DMS114 treated with DMSO at 0.1 percent for 48 hours (cell line): ENCODE data around the gene PLCB3.

Source experiments
- DNase-seq: peaks from one replicate; lab custom pipeline; 2025; ENCODE audit not compliant: unreplicated experiment; lab: John Stamatoyannopoulos, UW

PLCB3 gene

GRCh38 chr11:64251016-64251752 is at the start of gene PLCB3:
TSS of gene PLCB3 (plus strand) at chr11:64251530. CDS start at chr11:64251650, 120 bp downstream.
- DNase-seq = peak; percentile 39

GRCh38 chr11:64201543-64201942 is 49.8 kb upstream of the PLCB3 start:
- DNase-seq = no peak

DNA sequence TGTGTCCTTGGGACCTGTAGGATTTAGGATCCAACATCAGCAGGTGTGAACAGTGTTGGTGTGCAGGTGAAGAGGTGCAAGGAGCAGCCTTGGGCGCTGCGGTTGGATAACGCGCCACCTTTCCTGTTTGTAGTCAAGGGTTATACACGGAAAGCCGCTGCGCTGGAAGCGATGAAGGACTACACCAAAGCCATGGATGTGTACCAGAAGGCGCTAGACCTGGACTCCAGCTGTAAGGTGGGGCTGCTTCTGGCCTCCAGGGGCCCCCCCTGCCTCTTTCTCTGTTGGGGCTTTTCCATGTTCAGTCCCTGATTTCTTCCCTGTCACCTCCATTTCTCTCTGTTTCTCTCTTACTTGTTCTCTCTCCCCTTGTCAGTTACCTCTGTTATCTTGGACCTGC is 48.3 kb upstream of the PLCB3 start:
- no peak for DNase-seq

DNA sequence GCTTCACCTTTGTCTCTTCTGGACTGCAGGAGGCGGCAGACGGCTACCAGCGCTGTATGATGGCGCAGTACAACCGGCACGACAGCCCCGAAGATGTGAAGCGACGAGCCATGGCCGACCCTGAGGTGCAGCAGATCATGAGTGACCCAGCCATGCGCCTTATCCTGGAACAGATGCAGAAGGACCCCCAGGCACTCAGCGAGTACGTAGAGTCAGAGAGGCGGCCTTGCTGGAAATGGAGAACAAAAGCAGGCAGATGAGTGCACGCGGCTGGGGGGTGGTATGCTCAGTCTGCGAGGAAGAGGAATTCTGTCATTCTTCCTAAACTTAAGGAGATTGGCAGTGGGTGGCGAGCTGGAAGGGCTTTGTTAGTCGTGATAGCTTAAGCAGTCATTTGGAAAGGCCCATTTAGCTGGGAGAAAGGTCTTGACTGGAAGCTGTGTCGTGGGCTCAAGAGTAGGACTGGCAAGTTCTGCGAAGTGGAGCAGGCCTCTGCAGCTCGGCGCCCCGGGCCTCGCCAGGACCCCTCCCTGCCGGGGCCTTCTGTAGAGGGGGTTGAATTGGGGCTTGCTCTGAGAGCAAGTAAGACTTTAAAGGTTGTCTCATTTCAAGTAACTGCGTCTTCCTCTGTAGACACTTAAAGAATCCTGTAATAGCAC is 47.8 kb upstream of the PLCB3 start:
- DNase-seq = no peak

DNA sequence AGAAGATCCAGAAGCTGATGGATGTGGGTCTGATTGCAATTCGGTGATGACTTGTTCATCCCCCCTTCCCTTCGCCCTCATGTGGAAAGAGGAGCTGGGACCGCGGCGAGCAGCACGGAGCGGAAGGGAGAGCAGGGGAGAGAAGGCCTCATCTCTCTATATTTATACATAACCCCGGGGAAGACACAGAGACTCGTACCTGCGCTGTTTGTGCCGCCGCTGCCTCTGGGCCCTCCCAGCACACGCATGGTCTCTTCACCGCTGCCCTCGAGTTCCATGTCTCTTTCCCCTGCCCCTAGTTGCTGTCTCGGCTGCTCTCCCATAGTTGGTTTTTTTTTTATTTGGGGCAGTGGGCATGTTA is 47.3 kb upstream of the PLCB3 start:
- no peak for DNase-seq

DNA sequence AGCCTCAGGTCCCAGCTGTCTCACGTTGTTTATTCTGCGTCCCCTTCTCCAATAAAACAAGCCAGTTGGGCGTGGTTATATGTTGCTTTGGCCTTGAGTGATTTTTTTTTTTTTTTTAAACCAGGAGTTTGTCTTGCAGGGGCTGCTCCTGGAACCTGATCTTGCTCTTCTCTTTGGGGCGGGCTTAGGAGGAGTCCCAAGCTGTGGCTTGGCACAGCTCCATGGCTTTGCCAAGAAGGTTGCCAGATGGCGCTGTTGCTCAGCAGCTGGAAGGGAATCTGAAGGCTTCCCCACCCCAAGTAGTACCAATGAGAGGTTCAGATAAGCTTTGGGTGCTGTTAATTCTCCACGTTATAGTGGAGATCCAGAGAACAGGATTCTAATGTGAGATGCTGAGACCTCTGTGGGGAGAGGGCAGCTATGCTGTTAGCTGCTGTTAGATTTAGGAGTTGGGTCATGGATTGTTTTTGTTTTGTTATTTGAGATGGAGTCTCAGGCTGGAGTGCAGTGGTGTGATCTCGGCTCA is 46.8 kb upstream of the PLCB3 start:
- DNase-seq = peak; percentile 45

DNA sequence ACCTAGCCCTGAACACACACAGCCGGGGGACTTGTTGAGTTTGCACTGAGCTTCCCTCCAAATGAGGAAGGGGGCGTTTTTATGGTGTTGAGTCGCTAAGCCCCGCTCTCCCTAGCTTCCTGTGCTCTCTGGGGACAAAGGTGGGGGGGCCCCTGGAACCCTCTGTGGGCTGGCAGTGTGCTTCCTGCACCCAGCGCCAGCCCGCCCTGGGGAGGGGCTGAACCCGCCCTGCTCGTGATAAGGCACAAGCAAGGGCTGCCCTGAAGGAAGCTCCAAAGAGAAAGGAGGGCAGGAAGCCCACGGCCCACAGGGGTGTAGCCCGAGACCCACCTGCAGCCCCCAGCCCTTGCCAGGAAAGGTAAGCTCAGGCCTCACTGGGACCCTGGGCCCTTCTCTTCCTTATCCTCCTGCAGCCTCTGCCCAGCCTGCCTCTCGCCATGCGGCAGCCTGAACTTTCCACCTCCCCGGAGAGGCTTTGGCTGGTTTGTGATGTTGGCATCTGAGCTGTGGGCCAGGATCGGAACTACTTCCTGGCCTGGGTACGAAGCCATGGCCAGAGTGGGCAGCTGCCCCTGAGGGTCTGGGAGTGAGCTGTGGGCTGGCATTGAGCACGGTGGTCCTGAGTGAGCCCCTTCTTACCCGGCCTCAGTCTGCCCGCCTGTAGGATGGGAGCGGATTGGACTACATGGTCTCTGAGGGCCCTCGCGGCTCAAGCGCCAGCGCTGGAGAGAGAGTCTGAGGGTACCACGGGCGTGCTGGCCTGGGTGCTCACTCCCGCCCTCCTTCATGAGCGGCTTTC is 44.7 kb upstream of the PLCB3 start, which contains the start of gene FERMT3:
TSS of gene FERMT3 (plus strand) at position 265 of the 799 bp plus-strand sequence. CDS start 644 bp downstream, outside the sequence.
- no peak for DNase-seq

DNA sequence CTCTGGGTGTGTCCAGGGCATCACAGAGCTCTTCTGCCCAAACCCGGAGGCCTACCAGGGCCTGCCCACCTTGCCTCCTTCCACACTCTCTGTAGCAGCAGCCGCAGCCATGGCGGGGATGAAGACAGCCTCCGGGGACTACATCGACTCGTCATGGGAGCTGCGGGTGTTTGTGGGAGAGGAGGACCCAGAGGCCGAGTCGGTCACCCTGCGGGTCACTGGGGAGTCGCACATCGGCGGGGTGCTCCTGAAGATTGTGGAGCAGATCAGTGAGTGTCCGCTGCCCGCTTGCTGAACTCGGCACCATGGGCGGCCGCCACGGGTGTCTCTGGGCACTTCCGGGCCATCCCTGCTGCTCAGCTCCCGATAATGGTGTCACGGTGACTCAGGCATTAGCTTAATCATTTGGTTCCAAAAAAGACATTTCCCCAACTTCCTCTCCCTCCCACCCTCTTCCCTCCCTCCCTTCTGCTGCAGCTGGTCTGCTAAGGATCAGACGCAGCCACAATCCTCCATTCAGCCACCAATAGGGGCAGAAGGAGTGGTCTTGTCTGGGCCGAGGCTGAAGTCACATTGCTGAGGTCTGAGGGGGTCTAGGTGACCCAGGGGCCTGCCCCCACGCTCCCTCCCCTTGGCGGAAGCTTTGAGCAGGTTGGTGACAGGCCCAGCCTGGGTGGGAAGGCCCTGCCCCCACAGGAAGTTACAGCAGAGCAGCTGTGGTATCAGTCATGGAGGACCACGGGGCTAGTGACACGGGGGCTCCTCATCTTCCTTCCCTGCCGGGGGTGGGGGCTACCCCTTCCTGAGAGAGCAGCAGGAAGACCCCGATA is 43.9 kb upstream of the PLCB3 start:
- DNase-seq = no peak

DNA sequence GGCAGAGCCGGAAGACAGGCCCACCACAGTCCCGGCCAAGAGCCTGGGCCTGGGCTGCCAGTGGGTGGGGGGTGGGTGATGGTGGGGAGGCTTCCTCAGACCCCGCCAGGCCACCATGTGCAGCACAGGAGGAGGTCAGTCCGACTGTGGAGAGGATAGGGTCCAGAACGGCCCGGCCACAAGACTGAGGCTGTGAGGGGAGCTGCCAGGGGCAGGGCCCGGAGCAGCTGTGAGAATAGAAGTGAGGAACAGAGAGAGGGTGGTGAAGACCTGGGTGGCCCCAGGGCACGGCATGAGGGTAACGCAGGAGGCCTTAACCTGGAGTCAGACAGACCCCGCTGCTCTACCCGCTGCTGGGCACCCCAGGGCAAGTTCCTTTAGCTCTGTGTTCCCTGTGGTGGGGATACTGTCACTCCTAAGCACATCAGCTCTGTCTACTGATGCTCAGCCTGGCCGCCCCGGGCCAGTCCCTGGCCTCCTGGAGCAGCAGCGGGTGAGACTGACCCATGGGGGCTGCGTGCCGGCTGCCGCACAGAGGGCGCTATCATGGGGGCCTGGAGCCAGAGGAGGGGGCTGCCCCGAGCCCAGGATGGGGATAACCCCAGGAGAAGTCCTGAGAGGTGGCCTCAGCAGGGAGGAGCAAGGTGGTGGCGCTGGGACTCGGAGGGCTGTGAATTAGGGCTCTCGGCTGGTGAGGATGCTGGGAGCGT is 43.1 kb upstream of the PLCB3 start:
- no peak for DNase-seq

- no peak for DNase-seq
Observed at GRCh38 chr11:64208796-64209562, 42.4 kb upstream of the PLCB3 start.

DNA sequence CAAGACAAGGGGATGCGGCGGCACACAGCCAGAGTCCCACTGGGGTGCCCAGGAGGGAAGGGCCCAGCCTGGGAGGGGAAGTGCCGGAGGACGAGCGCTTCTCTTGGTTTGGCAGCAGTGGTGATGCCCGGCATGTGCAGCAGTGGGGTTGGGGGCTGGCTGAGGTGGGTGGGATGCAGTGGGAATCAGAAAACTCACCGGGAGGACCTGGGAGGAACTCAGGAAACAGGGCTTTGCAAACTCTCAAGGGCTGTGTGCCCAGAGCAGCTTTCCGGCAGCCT is 41.8 kb upstream of the PLCB3 start:
- DNase-seq = no peak

GRCh38 chr11:64210301-64211020 is 40.9 kb upstream of the PLCB3 start:
- no peak for DNase-seq

DNA sequence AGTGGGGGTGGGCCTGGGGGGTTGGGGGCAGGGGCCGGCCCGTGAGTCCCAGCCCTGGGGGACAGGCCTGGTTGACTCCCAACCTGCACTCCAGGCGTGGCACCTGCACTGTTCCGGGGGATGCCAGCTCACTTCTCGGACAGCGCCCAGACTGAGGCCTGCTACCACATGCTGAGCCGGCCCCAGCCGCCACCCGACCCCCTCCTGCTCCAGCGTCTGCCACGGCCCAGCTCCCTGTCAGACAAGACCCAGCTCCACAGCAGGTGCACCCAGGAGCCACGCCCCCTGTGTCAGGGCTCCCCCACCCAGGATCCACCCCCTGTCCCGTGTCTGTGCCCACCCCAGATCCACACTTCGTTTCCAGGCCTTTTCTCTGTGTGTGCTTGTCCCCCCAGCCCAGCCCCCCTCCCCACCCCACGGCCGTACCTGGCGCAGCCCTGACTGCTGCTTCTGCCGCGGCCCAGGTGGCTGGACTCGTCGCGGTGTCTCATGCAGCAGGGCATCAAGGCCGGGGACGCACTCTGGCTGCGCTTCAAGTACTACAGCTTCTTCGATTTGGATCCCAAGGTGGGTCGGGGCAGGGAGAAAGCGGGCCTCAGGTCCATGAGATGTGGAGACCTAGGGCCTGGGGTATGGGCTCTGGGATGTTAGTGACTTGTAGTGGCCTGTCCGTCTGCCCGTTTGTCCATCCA is 40.0 kb upstream of the PLCB3 start:
- DNase-seq = no peak

DNA sequence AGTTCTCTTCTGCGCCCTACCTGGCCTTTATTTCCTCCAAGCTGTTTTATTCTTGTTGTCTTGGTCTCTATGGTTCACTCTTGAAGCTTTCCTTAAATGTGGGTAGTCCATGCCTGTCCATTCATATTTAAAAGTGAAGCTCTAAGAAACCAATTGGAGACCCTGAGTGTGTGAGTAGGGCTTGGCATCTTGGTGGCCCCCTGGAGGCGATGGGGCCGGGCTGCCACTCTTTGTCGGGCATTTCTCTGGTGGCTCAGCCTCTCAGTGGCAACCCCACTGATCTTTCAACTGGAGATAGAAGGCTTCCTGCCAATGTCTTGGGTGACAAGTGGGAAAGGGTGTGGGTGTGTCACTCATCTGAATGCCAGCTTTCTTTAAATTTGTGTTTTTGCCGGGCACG is 34.5 kb upstream of the PLCB3 start:
- DNase-seq = no peak

- DNase-seq = no peak
Observed at GRCh38 chr11:64218628-64219353, 32.5 kb upstream of the PLCB3 start.

DNA sequence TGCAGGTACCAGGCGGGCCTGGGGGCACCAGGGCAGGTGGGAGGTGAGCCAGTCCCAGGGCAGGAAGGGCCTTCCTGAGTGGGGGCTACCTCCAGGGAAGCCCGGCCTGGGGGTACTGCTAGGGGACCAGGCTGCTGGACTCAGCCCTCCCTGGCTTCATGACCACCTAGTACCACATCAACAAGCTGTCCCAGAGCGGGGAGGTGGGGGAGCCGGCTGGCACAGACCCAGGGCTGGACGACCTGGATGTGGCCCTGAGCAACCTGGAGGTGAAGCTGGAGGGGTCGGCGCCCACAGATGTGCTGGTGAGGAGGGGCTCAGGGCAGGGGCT is 32.0 kb upstream of the PLCB3 start:
- DNase-seq = no peak

DNA sequence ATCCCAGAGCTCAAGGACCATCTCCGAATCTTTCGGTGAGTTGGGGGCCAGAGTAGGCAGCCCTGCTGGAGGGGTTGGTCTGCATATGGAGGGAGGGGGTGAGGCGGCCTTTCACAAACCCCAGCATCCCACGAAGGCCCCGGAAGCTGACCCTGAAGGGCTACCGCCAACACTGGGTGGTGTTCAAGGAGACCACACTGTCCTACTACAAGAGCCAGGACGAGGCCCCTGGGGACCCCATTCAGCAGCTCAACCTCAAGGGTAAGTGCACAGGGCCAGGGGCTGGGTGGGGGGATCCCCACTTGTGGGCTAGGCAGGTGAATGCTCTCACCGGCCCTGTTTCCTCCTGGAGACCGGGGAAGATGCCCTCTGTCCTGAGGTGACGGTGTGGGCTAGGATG is 31.6 kb upstream of the PLCB3 start:
- no peak for DNase-seq

- no peak for DNase-seq
Observed at GRCh38 chr11:64220271-64220670, 31.1 kb upstream of the PLCB3 start.
